Panc1 (cell line): ENCODE data around the gene TSPAN14. TPM values are rescaled to one million over a fixed set of nuclear protein-coding genes. Genes with fewer than 3 reads are reported as not detected.

Experiments
- ATAC-seq: fragments of 200-7000 bp; cut with Tn5 transposase; 2 replicates; pipeline ENCODE4 v1.9.1; 2020; ENCODE audit warnings: mild to moderate bottlenecking, moderate library complexity
- BruUV-seq: library from RNA; stranded (reverse); fragments of 400-500 nt; replicated peaks from 2 replicates; lab custom pipeline; 2021; lab: Mats Ljungman, UMichigan
- CTCF ChIA-PET: fragments of 300-600 bp; sonication (Branson Sonifier 250); formaldehyde crosslinking; loops from one replicate; lab custom pipeline; 2022; ENCODE audit warnings: antibody characterized with exemption; lab: Charles Lee
- POLR2A ChIA-PET: fragments of 300-600 bp; sonication (Branson Sonifier 250); formaldehyde crosslinking; loops from one replicate; lab custom pipeline; 2022; ENCODE audit warnings: antibody characterized with exemption; lab: Charles Lee
- DNase-seq: peaks from one replicate; pipeline ENCODE4 v3.0.0-alpha.2; 2010; ENCODE audit warnings: low read depth, low spot score
- H3K27ac ChIP-seq: 2 replicates; pipeline ENCODE4 v1.5.1; 2011; ENCODE audit warnings: mild to moderate bottlenecking, low read length, inconsistent platforms
- H3K27me3 ChIP-seq: fragments of 200-500 bp; sonication (Bioruptor generic); 2 replicates; pipeline ENCODE4 v1.6.0; 2014; ENCODE audit warnings: low read length, inconsistent platforms; ENCODE audit not compliant: control insufficient read depth, insufficient read depth
- H3K36me3 ChIP-seq: fragments of 200-500 bp; sonication (Bioruptor generic); 2 replicates; pipeline ENCODE4 v1.5.1; 2014; ENCODE audit warnings: inconsistent platforms, mild to moderate bottlenecking, low read length, moderate library complexity; ENCODE audit not compliant: control insufficient read depth, insufficient read depth
- H3K4me1 ChIP-seq: 2 replicates; pipeline ENCODE4 v1.5.1; 2011; ENCODE audit warnings: inconsistent platforms, mild to moderate bottlenecking, low read length, moderate library complexity; ENCODE audit not compliant: control insufficient read depth, insufficient read depth
- H3K4me3 ChIP-seq, 2 experiments: 2 replicates each; pipeline ENCODE4 v1.5.1; 2011 to 2012; ENCODE audit warnings: low read depth in 2 of 2, low read length in 2 of 2, mild to moderate bottlenecking in 2 of 2, inconsistent platforms in 1 of 2, moderate library complexity in 1 of 2
- H3K9me3 ChIP-seq: fragments of 200-500 bp; sonication (Bioruptor generic); 2 replicates; pipeline ENCODE4 v1.5.1; 2014; ENCODE audit warnings: low read depth, mild to moderate bottlenecking, inconsistent platforms, low read length, moderate library complexity; ENCODE audit not compliant: control insufficient read depth, insufficient read depth
- CTCF ChIP-seq: fragments of 450-650 bp; IDR thresholded peaks from 2 replicates; pipeline ENCODE4 v1.5.1; 2017; ENCODE audit warnings: mild to moderate bottlenecking
- POLR2AphosphoS5 ChIP-seq: IDR thresholded peaks from 2 replicates; pipeline ENCODE4 v1.6.1; 2012; ENCODE audit warnings: mild to moderate bottlenecking, low read depth, low read length, moderate library complexity
- REST ChIP-seq, 2 experiments: IDR thresholded peaks; 2 replicates each; pipeline ENCODE4 v1.6.1; 2011 to 2012; ENCODE audit warnings: low read depth in 2 of 2, control low read depth in 1 of 2, low read length in 1 of 2, mild to moderate bottlenecking in 1 of 2, moderate library complexity in 1 of 2; ENCODE audit not compliant: insufficient read depth in 1 of 2
- SIN3A ChIP-seq: IDR thresholded peaks from 2 replicates; pipeline ENCODE4 v1.6.1; 2012; ENCODE audit warnings: low read depth, mild to moderate bottlenecking, low read length, moderate library complexity, borderline replicate concordance; ENCODE audit not compliant: insufficient read depth
- TCF7L2 ChIP-seq: IDR thresholded peaks from 2 replicates; pipeline ENCODE4 v1.6.1; 2011; ENCODE audit warnings: mild to moderate bottlenecking, low read depth, low read length, inconsistent platforms
- in situ Hi-C: cut with HindIII; loops from 2 replicates; pipeline ENCODE4 v1.10.0; 2016; ENCODE audit warnings: low sequenced_read_pairs, low pct_unique_long_range_greater_than_20kb
- intact Hi-C: fragments of 100-400 bp; cut with micrococcal nuclease; formaldehyde crosslinking; loops from one replicate; pipeline ENCODE4 v1.10.0; 2022; ENCODE audit not compliant: unreplicated experiment
- total RNA-seq: library from RNA; stranded (reverse); gene quantifications from one replicate; pipeline ENCODE4 v1.2.1, GENCODE V29; 2021; ENCODE audit not compliant: unreplicated experiment

Gene TSPAN14
- total RNA-seq, 1 experiment from 2014 or later: 39.0 TPM

GRCh38 chr10:80496555-80497172 is 42.6 kb downstream of the TSPAN14 start:
- H3K27me3 ChIP-seq: no peaks in the 10 kb centered on the region

GRCh38 chr10:80497187-80498077 is 43.3 kb downstream of the TSPAN14 start:
- in situ Hi-C loops (no loop called here), intact Hi-C loops (no loop called here)
- H3K9me3 ChIP-seq: peaks cover 10% of the 10 kb centered on the region; the same call in 1 of the 2 replicates
- POLR2A ChIA-PET: no interaction called here
- no peak overlapping the region for H3K27ac ChIP-seq
- H3K36me3 ChIP-seq: no peaks in the 10 kb centered on the region
- no peak overlapping the region for H3K4me3 ChIP-seq
- no TSS peak for BruUV-seq
- no peak for ATAC-seq
- TF ChIP-seq SIN3A: no peak
- no peak for TF ChIP-seq TCF7L2
- H3K27me3 ChIP-seq: no peaks in the 10 kb centered on the region
- peaks cover 26% of the 10 kb centered on the region for H3K4me1 ChIP-seq
- no peak for DNase-seq
- CTCF ChIA-PET: interaction anchor here (0.6 to 0.7 kb wide), 3 partner anchors 7 to 51 kb away, joined by 3 to 4 read pairs (median 3); no protein-coding TSS in a partner anchor

More at GRCh38 chr10:80496555-80497172, 42.6 kb downstream of the TSPAN14 start:
- Histone ChIP-seq H3K9me3 (peaks cover 10% of the 10 kb centered on the region; the same call in 1 of the 2 replicates), H3K4me3 (no peak overlapping the region), H3K36me3 (no peaks in the 10 kb centered on the region), H3K27ac (no peak overlapping the region), H3K4me1 (peaks cover 26% of the 10 kb centered on the region)
- in situ Hi-C loops: no loop called here
- no TSS peak for BruUV-seq
- POLR2A ChIA-PET: no interaction called here
- DNase-seq (no peak), ATAC-seq (no peak)
- CTCF ChIA-PET: interaction anchor here (0.7 kb wide), 1 partner anchor 8 kb away, joined by 4 read pairs; no protein-coding TSS in a partner anchor
- TF ChIP-seq POLR2AphosphoS5: no peak
- no peak for TF ChIP-seq CTCF
- no peak for TF ChIP-seq TCF7L2
- intact Hi-C loops: no loop called here

- no peaks in the 10 kb centered on the region for H3K27me3 ChIP-seq
- no peak overlapping the region for H3K4me3 ChIP-seq
- DNase-seq (no peak), ATAC-seq (peak; percentile 36)
- intact Hi-C loops (no loop called here), in situ Hi-C loops (no loop called here)
- peaks cover 10% of the 10 kb centered on the region; the same call in 1 of the 2 replicates for H3K9me3 ChIP-seq
- BruUV-seq: no TSS peak
- CTCF ChIA-PET: interaction anchor here (0.6 kb wide), 1 partner anchor 52 kb away, joined by 3 read pairs; no protein-coding TSS in a partner anchor
- TF ChIP-seq REST (IDR thresholded peaks at IDR 0.05; ENCODE audit: insufficient read depth in 1 of 2, low read depth in 2 of 2, low read length in 1 of 2) (no peak), CTCF (no peak), POLR2AphosphoS5 (no peak), SIN3A (no peak), TCF7L2 (no peak)
- peaks cover 26% of the 10 kb centered on the region for H3K4me1 ChIP-seq
- H3K27ac ChIP-seq: 0 out of 2 replicates have a peak overlapping the region, but pooled peaks have one; percentile 30
- POLR2A ChIA-PET: no interaction called here
- H3K36me3 ChIP-seq: no peaks in the 10 kb centered on the region
Measured at GRCh38 chr10:80498078-80498832, 44.1 kb downstream of the TSPAN14 start.
